Body of pancreas (tissue), 4 donors: ENCODE measurements around the gene ZYG11B.

Experiments
- POLR2A ChIP-seq, 3 donors: fragments of 450-650 bp; IDR thresholded peaks; one replicate each; pipeline ENCODE4 v1.6.1; 2016; ENCODE audit warnings: antibody characterized with exemption in 3 of 3, mild to moderate bottlenecking in 2 of 3
- TF ChIP-seq, protein P1 (sequence below), 7 experiments: fragments of 450-650 bp in 4 of 7; fragments of 200-600 bp in 3 of 7; sonication (generic) in 3 of 7; IDR thresholded peaks; one replicate each; pipeline ENCODE4 v1.5.1; 2016 to 2019; ENCODE audit warnings: antibody characterized with exemption in 7 of 7

DNA sequence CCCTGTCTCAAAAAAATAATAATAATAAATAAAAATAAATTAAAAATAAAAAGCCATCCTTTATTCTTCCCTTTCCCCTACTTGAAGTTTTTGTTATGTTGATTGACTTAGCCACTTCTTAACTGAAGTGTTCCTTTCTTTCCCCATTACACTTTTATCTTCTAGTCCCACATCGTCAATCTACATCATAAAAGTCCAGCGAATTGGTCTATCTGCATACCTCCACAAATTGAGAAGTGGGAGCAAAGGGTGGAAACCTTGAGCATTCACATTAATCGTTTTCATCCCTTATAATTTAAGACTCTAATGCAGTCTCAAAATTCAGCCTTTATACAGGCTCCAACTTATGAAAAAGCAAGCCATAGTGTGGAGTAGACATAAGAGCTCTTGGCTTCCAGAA is 109.8 kb downstream of the ZYG11B start:
- TF ChIP-seq, protein P1, sequence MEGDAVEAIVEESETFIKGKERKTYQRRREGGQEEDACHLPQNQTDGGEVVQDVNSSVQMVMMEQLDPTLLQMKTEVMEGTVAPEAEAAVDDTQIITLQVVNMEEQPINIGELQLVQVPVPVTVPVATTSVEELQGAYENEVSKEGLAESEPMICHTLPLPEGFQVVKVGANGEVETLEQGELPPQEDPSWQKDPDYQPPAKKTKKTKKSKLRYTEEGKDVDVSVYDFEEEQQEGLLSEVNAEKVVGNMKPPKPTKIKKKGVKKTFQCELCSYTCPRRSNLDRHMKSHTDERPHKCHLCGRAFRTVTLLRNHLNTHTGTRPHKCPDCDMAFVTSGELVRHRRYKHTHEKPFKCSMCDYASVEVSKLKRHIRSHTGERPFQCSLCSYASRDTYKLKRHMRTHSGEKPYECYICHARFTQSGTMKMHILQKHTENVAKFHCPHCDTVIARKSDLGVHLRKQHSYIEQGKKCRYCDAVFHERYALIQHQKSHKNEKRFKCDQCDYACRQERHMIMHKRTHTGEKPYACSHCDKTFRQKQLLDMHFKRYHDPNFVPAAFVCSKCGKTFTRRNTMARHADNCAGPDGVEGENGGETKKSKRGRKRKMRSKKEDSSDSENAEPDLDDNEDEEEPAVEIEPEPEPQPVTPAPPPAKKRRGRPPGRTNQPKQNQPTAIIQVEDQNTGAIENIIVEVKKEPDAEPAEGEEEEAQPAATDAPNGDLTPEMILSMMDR (IDR thresholded peaks at IDR 0.05): no peak
- TF ChIP-seq POLR2A (IDR thresholded peaks at IDR 0.05): no peak
